Measurements from ENCODE around the gene IKZF2.

The IKZF2 gene

GRCh38 chr2:213098612-213099011 is 52.8 kb downstream of the IKZF2 start:
- TF ChIP-seq CTCF (conservative IDR thresholded peaks at IDR 0.05), result no peak
- no peak overlapping the region for H3K27ac ChIP-seq

GRCh38 chr2:213091765-213092164 is 59.6 kb downstream of the IKZF2 start:
- H3K27ac ChIP-seq, result no peak overlapping the region
- TF ChIP-seq CTCF (conservative IDR thresholded peaks at IDR 0.05), result no peak

GRCh38 chr2:213090772-213091171 is 60.6 kb downstream of the IKZF2 start:
- no peak overlapping the region for H3K27ac ChIP-seq
- TF ChIP-seq CTCF (conservative IDR thresholded peaks at IDR 0.05), result no peak

GRCh38 chr2:213089438-213089837 is 62.0 kb downstream of the IKZF2 start:
- TF ChIP-seq CTCF (conservative IDR thresholded peaks at IDR 0.05), result no peak
- H3K27ac ChIP-seq, result no peak overlapping the region

GRCh38 chr2:213087040-213087439 is 64.4 kb downstream of the IKZF2 start:
- no peak overlapping the region for H3K27ac ChIP-seq
- no peak for TF ChIP-seq CTCF (conservative IDR thresholded peaks at IDR 0.05)

- H3K27ac ChIP-seq, result no peak overlapping the region
- TF ChIP-seq CTCF (conservative IDR thresholded peaks at IDR 0.05), result no peak
Observed at GRCh38 chr2:213086571-213086970, 64.8 kb downstream of the IKZF2 start.

- no peak for TF ChIP-seq CTCF (conservative IDR thresholded peaks at IDR 0.05)
- no peak overlapping the region for H3K27ac ChIP-seq
Observed at GRCh38 chr2:213086050-213086449, 65.4 kb downstream of the IKZF2 start.

- no peak overlapping the region for H3K27ac ChIP-seq
- TF ChIP-seq CTCF (conservative IDR thresholded peaks at IDR 0.05), result no peak
Observed at GRCh38 chr2:213085538-213085937, 65.9 kb downstream of the IKZF2 start.
